OCI-LY3 (cell line): ENCODE results near the gene NFIA.

Experiments used
- CTCF ChIP-seq: fragments of 200-600, 300-600 bp; sonication (generic); IDR thresholded peaks from 2 replicates; pipeline ENCODE4 v1.5.1; 2014; ENCODE audit warnings: antibody characterized with exemption, low read length, low read depth
- EZH2phosphoT487 ChIP-seq: fragments of 200-600 bp; shearing (Covaris generic); IDR thresholded peaks from 2 replicates; pipeline ENCODE4 v1.6.1; 2018; ENCODE audit warnings: antibody characterized with exemption, mixed run types, low read depth

DNA sequence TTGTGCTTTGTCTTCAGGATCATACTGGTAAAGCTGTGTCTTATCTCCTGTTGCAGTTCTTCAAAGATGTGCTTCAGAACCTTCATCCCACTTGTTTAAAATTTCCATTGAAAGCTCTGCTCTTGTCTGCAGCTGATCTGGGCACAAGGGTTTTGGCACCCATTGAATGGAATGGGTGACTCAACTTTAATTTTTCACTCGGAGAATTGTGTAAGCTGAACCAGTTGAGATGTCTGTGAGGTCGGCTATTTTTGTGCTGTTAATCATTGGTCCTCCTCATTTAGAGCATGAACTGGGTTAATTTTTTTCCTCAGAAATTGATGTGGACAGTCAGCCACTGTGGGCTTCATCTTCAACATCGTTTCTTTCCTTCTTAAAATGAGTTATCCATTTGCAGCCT is 390.5 kb downstream of the NFIA start:
- TF ChIP-seq CTCF (no peak), EZH2phosphoT487 (no peak)
